GM21717 (cell line): Measurements from ENCODE around the gene CXADR.

Source experiments
- ATAC-seq: cut with Tn5 transposase; IDR thresholded peaks from one replicate; pipeline ENCODE4 v1.9.1; 2021; ENCODE audit warnings: mild to moderate bottlenecking, moderate library complexity; ENCODE audit not compliant: unreplicated experiment

CXADR gene

DNA sequence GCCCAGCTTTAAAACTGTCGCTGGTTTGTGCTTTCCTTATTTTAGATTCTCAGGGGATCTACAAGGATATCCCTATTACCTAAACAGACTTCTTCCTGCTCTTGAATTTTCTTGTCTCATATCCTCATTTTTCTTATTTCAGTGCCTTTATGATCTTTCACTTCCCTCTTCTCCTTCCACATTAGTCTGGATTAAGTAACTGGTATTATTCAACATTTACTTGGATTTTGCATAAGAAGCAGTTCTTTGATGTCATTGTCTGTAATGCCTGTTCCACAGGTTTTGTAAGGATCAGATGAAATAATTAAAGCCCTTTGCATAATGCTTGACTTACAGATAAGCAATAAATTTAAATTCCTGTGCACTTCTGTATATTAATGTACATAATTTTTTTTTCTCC is 26.5 kb downstream of the CXADR start:
- no peak for ATAC-seq

DNA sequence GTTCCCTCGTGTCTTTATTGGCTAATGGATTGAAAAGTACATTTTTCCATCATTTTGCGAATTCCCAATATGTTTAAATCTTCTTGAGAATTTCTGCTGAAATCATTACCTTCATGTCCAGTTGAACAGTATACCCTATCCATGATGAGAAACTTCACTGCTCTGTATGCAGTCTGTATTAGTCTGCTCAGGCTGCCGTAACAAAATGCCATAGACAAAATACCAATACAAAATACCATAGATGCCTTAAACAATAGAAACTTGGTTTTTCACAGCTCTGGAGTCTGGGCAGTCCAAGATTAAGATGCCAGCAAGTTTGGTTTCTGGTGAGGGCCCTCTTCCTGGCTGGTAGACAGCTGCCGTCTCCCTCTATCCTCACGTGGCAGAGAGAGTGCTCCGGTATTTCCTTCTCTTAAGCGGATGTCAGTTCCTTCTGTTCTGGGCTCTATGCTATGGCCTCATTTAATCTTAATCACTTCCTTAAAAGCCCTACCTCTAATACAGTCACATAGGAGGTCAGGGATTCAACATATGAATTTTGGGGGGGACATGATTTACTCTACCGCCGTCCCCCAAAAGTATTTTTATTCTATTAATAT is 27.0 kb downstream of the CXADR start:
- ATAC-seq: no peak

DNA sequence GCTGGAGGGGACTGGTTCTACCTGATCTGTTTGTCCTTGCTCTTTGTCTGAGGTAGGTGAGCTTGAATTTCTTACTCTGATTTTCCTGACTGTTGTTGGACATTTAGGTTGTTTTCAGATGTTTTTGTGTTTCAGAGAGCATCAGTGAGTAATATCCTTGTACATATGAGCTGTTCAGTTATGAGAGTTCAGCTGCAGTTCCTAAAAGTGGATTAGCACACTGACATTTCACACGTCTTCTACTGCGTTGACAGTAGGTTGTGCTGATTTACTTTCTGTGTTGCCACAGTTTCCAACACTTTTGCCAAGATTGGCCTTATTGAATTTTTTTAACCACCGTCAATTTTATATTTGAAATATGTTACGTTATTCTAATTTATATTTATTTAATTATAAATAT is 27.7 kb downstream of the CXADR start:
- ATAC-seq: no peak

DNA sequence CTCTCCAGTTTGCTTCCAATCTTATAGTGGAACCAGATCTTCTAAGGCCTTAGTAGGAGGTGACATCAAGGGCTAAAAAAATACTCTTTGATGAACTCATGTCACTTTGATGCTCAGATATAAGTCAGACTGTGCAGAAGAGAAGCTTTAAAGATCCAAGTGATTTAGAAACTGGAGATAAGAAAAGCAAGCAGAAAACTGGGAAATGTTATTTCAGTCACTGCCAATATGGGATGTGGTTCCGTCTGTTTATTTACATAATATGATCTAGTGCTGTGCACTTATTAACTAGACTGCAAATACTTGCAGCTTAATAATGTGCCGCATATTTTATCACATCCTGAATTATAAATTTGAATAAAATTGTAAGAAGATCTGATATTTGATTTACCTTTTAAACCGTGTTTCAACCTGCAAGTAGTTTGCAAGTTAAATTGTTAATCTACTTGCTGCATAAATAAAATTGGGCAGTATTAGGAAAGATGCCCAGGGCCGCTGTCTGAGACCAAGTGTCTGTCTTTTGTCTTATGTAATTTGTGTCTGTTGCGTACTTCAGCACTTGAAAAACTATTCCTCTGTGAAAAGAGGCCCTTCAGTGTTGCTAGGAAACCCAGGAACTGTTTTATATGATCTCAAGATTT is 29.6 kb downstream of the CXADR start:
- no peak for ATAC-seq

- no peak for ATAC-seq
Measured at GRCh38 chr21:17545007-17545406, 32.2 kb downstream of the CXADR start.

DNA sequence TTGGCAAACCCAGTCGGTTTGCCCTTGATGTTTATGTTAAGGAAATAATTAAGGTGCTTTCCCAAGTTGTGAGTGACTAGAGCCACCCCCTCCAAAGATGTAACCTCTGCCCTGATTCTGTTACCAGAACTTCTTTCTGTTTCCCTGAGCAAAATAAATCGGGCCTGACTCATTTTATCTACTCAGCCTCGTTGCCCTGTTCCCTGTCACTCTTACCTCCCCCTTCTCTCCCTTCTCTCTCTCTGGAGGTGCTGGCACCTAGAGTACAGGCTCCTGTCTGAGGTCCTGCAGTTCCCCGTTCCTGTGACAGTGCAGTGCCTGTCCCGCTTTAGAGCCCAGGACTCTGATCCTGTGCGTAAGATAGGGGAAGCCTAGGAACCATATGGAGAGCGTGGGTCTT is 35.4 kb downstream of the CXADR start:
- ATAC-seq: no peak

DNA sequence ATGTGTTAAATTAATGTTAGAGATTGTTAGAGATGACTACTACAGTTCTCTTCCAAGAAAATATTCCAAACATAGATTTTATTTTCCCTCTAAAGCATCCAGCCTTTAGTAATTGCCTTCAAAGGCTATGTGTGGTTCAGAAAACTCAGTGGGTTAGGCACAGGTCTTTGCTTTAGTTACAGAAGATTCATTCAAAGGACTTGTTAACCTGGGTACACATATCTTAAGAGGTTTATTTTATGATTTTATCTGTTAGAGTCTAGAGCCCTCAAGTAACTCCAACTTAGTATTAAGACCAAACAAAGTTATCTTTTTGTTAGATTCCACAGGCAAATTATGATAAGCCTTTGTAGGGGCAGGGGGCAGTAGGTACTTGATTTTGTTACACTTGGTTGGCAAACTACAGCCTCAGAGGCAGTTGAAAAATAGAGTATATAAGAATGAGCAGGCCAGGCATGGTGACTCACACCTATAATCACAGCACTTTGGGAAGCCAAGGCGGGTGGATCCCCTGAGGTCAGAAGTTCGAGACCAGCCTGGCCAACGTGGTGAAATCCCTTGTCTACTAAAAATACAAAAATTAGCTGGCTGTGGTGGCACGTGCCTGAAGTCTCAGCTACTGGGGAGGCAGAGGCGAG is 37.9 kb downstream of the CXADR start:
- no peak for ATAC-seq

DNA sequence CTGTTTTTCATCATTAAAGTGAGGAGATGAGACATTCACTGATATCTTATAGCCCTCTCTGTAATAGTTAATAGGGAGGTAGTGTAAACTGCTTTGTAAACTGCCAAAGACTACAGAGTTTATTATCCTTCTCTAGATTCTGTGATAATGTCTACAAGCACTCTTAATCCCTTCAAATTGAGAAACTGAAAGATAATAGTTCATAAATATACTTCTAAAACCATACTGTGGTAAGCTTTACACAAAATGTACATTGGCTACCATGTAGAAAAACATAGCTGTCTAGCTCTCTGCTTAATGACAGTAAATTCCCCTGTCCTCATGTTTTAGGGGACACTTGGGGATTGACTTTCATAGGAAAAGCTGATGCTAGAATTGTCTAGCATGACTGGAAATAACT is 39.6 kb downstream of the CXADR start:
- no peak for ATAC-seq

GRCh38 chr21:17554120-17554519 is 41.3 kb downstream of the CXADR start:
- no peak for ATAC-seq

- no peak for ATAC-seq
Measured at GRCh38 chr21:17554679-17555465, 42.0 kb downstream of the CXADR start.

DNA sequence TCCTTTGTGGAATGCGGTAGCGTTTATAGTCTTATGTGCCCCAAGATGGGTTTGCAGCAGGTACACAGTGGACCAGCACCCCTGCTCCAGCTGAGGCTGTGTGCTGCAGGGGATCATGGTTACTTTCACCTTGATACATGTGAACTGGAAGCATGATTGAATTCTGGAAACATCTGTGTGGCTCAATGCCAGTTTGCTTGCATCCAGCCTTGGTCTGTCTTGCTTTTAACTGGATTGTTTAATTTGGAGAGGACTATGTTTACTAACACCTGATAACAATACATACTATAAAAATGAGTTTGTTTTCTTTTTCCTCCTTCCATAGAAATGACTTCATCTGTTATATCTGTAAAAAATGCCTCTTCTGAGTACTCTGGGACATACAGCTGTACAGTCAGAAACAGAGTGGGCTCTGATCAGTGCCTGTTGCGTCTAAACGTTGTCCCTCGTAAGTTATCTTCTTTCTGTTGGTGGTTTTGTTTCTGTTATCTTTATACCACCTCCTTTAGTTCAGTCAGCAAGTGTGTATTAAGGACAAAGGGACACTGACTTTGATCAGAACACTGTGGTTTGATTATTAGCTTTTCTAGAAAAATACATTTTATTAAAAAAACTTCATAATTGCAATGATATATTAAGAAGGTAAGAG is 47.7 kb downstream of the CXADR start:
- ATAC-seq: no peak

GRCh38 chr21:17570786-17571185 is 57.9 kb downstream of the CXADR start:
- ATAC-seq: no peak

DNA sequence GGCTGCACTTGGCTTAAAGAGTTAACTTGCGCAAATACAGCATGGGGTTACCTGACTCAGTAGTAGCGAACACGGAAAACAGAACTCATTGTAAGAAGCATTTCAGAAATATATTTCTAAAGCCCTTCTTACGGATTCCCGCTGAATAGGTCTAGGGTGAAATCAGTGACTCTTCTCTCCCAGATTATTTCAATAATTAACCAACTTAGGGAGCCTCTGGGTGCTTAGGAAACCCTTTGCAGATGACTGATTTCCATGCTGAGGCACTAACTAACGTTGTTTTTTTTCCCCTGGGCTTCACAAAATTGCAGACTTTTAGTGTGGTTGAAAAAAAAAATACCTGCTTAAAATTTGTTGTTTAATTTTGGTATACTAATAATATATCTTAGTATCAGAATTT is 59.6 kb downstream of the CXADR start:
- no peak for ATAC-seq

DNA sequence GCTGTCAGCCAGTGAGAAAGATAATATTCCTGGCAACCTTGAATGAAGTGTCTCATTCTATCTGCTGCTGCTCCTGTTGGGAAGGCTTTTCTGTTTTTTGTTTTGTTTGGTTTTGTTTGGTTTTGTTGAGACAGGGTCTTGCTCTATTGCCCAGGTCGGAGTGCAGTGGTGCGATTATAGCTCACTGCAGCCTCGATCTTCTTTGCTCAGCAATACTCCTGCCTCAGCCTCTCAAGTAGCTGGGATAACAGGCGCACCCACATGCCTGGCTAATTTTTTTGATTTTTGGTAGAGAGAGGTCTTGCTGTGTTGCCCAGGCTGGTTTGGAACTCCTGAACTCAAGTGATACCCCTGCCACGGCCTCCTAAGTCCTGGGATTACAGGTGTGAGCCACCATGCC is 62.2 kb downstream of the CXADR start:
- ATAC-seq: no peak

GRCh38 chr21:17576080-17576835 is 63.4 kb downstream of the CXADR start:
- ATAC-seq: no peak

DNA sequence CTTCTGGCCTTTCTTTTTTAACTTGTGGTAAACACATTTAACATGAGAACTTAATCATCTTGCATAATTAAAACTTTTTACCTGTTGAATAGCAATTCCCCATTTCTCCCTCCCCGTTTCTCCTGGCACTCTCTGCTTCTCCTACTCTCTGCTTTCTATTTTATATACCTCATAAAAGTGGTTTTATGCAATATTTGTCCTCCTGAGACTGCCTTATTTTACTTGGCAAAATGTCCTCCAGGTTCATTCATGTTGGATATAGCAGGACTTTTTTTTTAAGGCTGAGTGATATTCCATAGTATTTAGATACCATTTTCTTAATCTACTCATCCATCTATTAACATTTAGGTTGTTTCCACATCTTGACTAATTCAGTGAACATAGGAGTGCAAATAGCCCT is 64.9 kb downstream of the CXADR start:
- ATAC-seq: no peak

DNA sequence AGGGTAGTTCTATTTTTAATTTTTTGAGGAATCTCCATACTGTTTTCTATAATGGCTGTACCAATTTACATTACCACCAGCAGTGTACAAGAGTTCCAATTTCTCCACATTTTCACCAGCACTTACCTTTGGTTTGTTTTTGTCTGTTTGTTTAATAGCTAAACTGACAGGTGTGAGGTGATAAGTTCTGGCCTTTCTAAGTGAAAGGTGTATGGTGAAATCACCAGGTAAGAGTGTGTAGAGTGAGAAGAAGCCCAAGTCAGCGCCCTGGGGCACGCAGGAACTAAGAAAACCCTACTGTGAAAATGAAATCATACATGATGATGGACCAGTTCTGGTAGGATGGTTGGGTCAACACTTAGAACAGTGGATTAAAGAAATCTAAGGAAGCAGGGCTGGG is 65.3 kb downstream of the CXADR start:
- no peak for ATAC-seq

- ATAC-seq: no peak
Measured at GRCh38 chr21:17578876-17579275, 66.0 kb downstream of the CXADR start.

GRCh38 chr21:17580319-17580718 is 67.5 kb downstream of the CXADR start:
- no peak for ATAC-seq

- no peak for ATAC-seq
Measured at GRCh38 chr21:17583898-17584297, 71.1 kb downstream of the CXADR start.
